K562 (cell line): Measurements from ENCODE around the gene FAM110D. TPM values are rescaled to one million over a fixed set of nuclear protein-coding genes. Genes with fewer than 3 reads are reported as not detected.
A peak's percentile ranks its signal among the peaks of the same experiment; 100 is the strongest.

Experiments
- ATAC-seq: fragments of 200-7000 bp; cut with Tn5 transposase; 3 replicates; pipeline ENCODE4 v1.9.1; 2020; ENCODE audit warnings: moderate library complexity
- BruUV-seq: library from RNA; stranded (reverse); fragments of 400-500 nt; replicated peaks from 2 replicates; lab custom pipeline; 2021; lab: Mats Ljungman, UMichigan
- CTCF ChIA-PET: fragments of 300-600 bp; formaldehyde crosslinking; extraction: SDS; loops from one replicate; lab custom pipeline; 2021; ENCODE audit warnings: low intra/inter-chr PET ratio; lab: Yijun Ruan, JAX
- POLR2A ChIA-PET: fragments of 300-600, 350-650 bp; sonication (Branson Sonifier 250); formaldehyde crosslinking; extraction: SDS; loops from one replicate; lab custom pipeline; 2021; ENCODE audit warnings: antibody characterized with exemption, inconsistent platforms; lab: Yijun Ruan, JAX
- DNase-seq, 4 experiments: peaks; one replicate each; pipeline versions ENCODE4 v3.0.0 to v3.0.0-alpha.2; 2011 to 2018; ENCODE audit warnings: low spot score in 3 of 4, mixed read lengths in 3 of 4; ENCODE audit errors: extremely low read depth in 1 of 4
- FAIRE-seq: peaks from 2 replicates; lab custom pipeline; 2011; peaks lifted over from hg19 to GRCh38; lab: Jason Lieb, UNC
- H2AFZ ChIP-seq: 2 replicates; pipeline ENCODE4 v1.6.0; 2011; ENCODE audit warnings: low read depth, low read length, control low read depth, inconsistent platforms
- H3K27ac ChIP-seq: fragments of 200-600 bp; 3 replicates; pipeline ENCODE4 v1.8.0; 2011; ENCODE audit warnings: low read depth, mild to moderate bottlenecking, control low read depth, inconsistent platforms, low read length, moderate library complexity, mixed read lengths; ENCODE audit errors: extremely low read depth
- H3K27me3 ChIP-seq, 2 experiments: fragments of 300-600 bp in 1 of 2; 2 replicates in 1 of 2; 3 replicates in 1 of 2; pipeline versions ENCODE4 v1.6.0 to v1.8.0; 2011; ENCODE audit warnings: inconsistent platforms in 2 of 2, low read length in 2 of 2, mild to moderate bottlenecking in 1 of 2, mixed read lengths in 1 of 2, moderate library complexity in 1 of 2; ENCODE audit not compliant: control insufficient read depth in 2 of 2, insufficient read depth in 2 of 2
- H3K36me3 ChIP-seq: fragments of 300-600 bp; 3 replicates; pipeline ENCODE4 v1.8.0; 2011; ENCODE audit warnings: mild to moderate bottlenecking, low read length, inconsistent platforms; ENCODE audit not compliant: control insufficient read depth, insufficient read depth
- H3K4me1 ChIP-seq, 2 experiments: fragments of 200-600 bp in 1 of 2; replicated peaks in 1 of 2; 2 replicates in 1 of 2; 3 replicates in 1 of 2; pipeline versions ENCODE4 v1.5.1 to v1.8.0; 2011; ENCODE audit warnings: inconsistent platforms in 2 of 2, low read length in 2 of 2, mild to moderate bottlenecking in 1 of 2, mixed read lengths in 1 of 2, moderate library complexity in 1 of 2; ENCODE audit not compliant: control insufficient read depth in 2 of 2, insufficient read depth in 2 of 2
- H3K4me2 ChIP-seq: 2 replicates; pipeline ENCODE4 v1.6.1; 2011; ENCODE audit warnings: low read length, control low read depth, inconsistent platforms, mixed read lengths; ENCODE audit not compliant: insufficient read depth
- H3K4me3 ChIP-seq: fragments of 200-600 bp; sonication (generic), shearing (Covaris generic); 2 replicates; pipeline ENCODE4 v1.5.1; 2016; ENCODE audit warnings: control low read depth, inconsistent platforms
- H3K79me2 ChIP-seq: fragments of 200-600 bp; 3 replicates; pipeline ENCODE4 v1.8.0; 2011; ENCODE audit warnings: low read length, inconsistent platforms; ENCODE audit not compliant: control insufficient read depth, insufficient read depth
- H3K9ac ChIP-seq, 2 experiments: 2 replicates each; pipeline versions ENCODE4 v1.6.0 to v1.6.1; 2011; ENCODE audit warnings: low read depth in 2 of 2, low read length in 2 of 2, control low read depth in 1 of 2, inconsistent platforms in 1 of 2, mild to moderate bottlenecking in 1 of 2, mixed read lengths in 1 of 2; ENCODE audit not compliant: insufficient read depth in 1 of 2
- H3K9me1 ChIP-seq: one replicate; pipeline ENCODE4 v1.6.0; 2011; ENCODE audit warnings: inconsistent platforms, mild to moderate bottlenecking, low read length, moderate library complexity; ENCODE audit not compliant: control insufficient read depth, insufficient read depth
- H3K9me3 ChIP-seq: replicated peaks from 2 replicates; pipeline ENCODE4 v1.5.1; 2011; ENCODE audit warnings: low read depth, low read length, inconsistent platforms; ENCODE audit not compliant: control insufficient read depth, insufficient read depth
- H4K20me1 ChIP-seq: replicated peaks from 2 replicates; pipeline ENCODE4 v1.6.1; 2011; ENCODE audit warnings: low read length, inconsistent platforms, mixed read lengths; ENCODE audit not compliant: control insufficient read depth, insufficient read depth
- CHD4 ChIP-seq: fragments of 200-600 bp; sonication (generic); IDR thresholded peaks from 3 replicates; pipeline ENCODE4 v1.6.1; 2012; ENCODE audit warnings: low read depth, mild to moderate bottlenecking, mixed read lengths, low read length, inconsistent platforms; ENCODE audit not compliant: insufficient read depth, insufficient replicate concordance, poor library complexity, severe bottlenecking
- NFE2L1 ChIP-seq: fragments of 450-650 bp; IDR thresholded peaks from 2 replicates; pipeline ENCODE4 v1.6.1; 2016; ENCODE audit warnings: missing genetic modification characterization, low read depth, mild to moderate bottlenecking, missing compliant biosample characterization, moderate library complexity, borderline replicate concordance
- WGBS: fragments of 100-300 bp; shearing (Covaris generic); methylation state at CpG from one replicate; pipeline ENCODE4 v1.1.6; 2016; ENCODE audit warnings: low coverage, mixed read lengths; ENCODE audit not compliant: insufficient coverage; ENCODE audit errors: missing lambda C conversion rate; 5-methylcytosine and 5-hydroxymethylcytosine counted together
- in situ Hi-C: fragments of 300-500 bp; cut with MboI; formaldehyde crosslinking; loops from 4 replicates; pipeline ENCODE4 v1.15.0; 2018; ENCODE audit warnings: inconsistent platforms, mixed read lengths
- intact Hi-C: fragments of 100-400 bp; cut with micrococcal nuclease; formaldehyde crosslinking; loops from 2 replicates; pipeline ENCODE4 v1.14.2; 2022
- polyA plus RNA-seq, 8 experiments: library from polyadenylated mRNA; depleted of rRNA in 4 of 8; stranded (reverse) in 5 of 8; unstranded in 3 of 8; fragments of >200 nt; fragmentation: Nextera tagmentation in 2 of 8; fragmentation: Illumina TruSeq in 1 of 8; extraction: Ambion mirVana in 2 of 8; extraction: Trizol in 1 of 8; gene quantifications; 2 replicates each; pipeline versions ENCODE4 v1.2.1 to v1.2.3, GENCODE V29; 2011 to 2014; ENCODE audit warnings: inconsistent platforms in 1 of 8, missing spikeins in 1 of 8
- total RNA-seq, 7 experiments: library from RNA; depleted of rRNA in 6 of 7; stranded (reverse); fragments of >200 nt in 6 of 7; fragmentation: Illumina TruSeq in 2 of 7; extraction: Trizol in 2 of 7; gene quantifications; 2 replicates each; pipeline versions ENCODE4 v1.2.1 to v1.2.3, GENCODE V29; 2011 to 2021; ENCODE audit warnings: low replicate concordance in 1 of 7
- TF ChIP-seq, protein P1 (sequence below): fragments of 450-650 bp; IDR thresholded peaks from 2 replicates; pipeline ENCODE4 v1.6.1; 2016; ENCODE audit warnings: low read depth
- TF ChIP-seq, protein P2 (sequence below): sonication (generic); formaldehyde crosslinking; IDR thresholded peaks from 2 replicates; pipeline ENCODE4 v1.8.1; 2023; ENCODE audit warnings: mild to moderate bottlenecking, missing genetic modification reagents

FAM110D gene
- total and polyA plus RNA-seq, 9 of the 15 experiments (the other 6 are each of a cell fraction or from before 2014, with no cell fraction given): 0.04 to 1.1 (median 0.33) TPM

DNA sequence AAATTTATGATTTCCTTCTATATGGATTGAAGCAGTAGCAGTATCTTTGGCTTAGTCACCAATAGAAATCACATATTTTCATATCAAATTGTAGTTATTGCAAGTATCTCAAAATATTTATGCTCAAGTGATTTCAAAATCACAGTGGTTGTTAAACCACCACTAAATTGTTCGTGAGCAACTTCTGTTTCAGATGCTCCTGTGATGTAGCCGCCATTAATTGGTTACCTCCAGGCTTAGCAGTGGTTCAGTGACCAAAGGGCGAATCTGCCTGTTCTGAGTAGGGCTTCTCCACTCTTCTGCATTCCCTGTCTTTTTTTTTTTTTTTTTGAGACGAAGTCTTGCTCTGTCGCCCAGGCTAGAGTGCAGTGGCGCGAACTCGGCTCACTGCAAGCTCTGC is 16.5 kb downstream of the FAM110D start:
- WGBS: 78% methylated on average over 3 of the region's 8 CpGs
- Histone ChIP-seq H3K9me1 (peaks cover 4% of the 10 kb centered on the region), H3K79me2 (peaks cover 14% of the 10 kb centered on the region), H3K27me3 (no peaks in the 10 kb centered on the region), H4K20me1 (no peaks in the 10 kb centered on the region), H3K4me1 (peaks cover 32 to 41% of the 10 kb centered on the region in 2 experiments), H2AFZ (no peak overlapping the region), H3K4me2 (no peak overlapping the region), H3K9me3 (no peaks in the 10 kb centered on the region), H3K9ac (no peak overlapping the region), H3K36me3 (peaks cover 17% of the 10 kb centered on the region; the same call in 1 of the 3 replicates), H3K4me3 (no peak overlapping the region), H3K27ac (no peak overlapping the region)
- ChIA-PET POLR2A (interaction anchor here (0.9 kb wide), 1 partner anchor 15 kb away, joined by 3 read pairs; no protein-coding TSS in a partner anchor), CTCF (no interaction called here)
- FAIRE-seq (no peak), ATAC-seq (no peak), DNase-seq (no peak)
- no TSS peak for BruUV-seq
- in situ Hi-C loops: no loop called here
- TF ChIP-seq, protein P1, sequence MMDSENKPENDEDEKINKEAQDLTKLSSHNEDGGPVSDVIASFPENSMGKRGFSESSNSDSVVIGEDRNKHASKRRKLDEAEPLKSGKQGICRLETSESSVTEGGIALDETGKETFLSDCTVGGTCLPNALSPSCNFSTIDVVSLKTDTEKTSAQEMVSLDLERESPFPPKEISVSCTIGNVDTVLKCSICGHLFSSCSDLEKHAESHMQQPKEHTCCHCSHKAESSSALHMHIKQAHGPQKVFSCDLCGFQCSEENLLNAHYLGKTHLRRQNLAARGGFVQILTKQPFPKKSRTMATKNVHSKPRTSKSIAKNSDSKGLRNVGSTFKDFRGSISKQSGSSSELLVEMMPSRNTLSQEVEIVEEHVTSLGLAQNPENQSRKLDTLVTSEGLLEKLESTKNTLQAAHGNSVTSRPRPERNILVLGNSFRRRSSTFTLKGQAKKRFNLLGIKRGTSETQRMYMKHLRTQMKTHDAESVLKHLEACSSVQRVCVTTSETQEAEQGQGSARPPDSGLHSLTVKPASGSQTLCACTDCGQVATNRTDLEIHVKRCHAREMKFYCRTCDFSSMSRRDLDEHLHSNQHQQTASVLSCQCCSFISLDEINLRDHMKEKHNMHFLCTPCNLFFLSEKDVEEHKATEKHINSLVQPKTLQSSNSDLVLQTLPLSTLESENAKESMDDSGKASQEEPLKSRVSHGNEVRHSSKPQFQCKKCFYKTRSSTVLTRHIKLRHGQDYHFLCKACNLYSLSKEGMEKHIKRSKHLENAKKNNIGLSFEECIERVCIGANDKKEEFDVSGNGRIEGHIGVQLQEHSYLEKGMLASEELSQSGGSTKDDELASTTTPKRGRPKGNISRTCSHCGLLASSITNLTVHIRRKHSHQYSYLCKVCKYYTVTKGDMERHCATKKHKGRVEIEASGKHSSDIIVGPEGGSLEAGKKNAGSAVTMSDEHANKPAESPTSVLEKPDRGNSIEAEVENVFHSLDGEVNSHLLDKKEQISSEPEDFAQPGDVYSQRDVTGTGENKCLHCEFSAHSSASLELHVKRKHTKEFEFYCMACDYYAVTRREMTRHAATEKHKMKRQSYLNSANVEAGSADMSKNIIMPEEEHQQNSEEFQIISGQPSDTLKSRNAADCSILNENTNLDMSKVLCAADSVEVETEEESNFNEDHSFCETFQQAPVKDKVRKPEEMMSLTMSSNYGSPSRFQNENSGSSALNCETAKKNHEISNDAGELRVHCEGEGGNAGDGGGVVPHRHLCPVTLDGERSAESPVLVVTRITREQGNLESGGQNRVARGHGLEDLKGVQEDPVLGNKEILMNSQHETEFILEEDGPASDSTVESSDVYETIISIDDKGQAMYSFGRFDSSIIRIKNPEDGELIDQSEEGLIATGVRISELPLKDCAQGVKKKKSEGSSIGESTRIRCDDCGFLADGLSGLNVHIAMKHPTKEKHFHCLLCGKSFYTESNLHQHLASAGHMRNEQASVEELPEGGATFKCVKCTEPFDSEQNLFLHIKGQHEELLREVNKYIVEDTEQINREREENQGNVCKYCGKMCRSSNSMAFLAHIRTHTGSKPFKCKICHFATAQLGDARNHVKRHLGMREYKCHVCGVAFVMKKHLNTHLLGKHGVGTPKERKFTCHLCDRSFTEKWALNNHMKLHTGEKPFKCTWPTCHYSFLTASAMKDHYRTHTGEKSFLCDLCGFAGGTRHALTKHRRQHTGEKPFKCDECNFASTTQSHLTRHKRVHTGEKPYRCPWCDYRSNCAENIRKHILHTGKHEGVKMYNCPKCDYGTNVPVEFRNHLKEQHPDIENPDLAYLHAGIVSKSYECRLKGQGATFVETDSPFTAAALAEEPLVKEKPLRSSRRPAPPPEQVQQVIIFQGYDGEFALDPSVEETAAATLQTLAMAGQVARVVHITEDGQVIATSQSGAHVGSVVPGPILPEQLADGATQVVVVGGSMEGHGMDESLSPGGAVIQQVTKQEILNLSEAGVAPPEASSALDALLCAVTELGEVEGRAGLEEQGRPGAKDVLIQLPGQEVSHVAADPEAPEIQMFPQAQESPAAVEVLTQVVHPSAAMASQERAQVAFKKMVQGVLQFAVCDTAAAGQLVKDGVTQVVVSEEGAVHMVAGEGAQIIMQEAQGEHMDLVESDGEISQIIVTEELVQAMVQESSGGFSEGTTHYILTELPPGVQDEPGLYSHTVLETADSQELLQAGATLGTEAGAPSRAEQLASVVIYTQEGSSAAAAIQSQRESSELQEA: no peak
- TF ChIP-seq NFE2L1 (tag) (no peak), CHD4 (no peak)
- TF ChIP-seq, protein P2, sequence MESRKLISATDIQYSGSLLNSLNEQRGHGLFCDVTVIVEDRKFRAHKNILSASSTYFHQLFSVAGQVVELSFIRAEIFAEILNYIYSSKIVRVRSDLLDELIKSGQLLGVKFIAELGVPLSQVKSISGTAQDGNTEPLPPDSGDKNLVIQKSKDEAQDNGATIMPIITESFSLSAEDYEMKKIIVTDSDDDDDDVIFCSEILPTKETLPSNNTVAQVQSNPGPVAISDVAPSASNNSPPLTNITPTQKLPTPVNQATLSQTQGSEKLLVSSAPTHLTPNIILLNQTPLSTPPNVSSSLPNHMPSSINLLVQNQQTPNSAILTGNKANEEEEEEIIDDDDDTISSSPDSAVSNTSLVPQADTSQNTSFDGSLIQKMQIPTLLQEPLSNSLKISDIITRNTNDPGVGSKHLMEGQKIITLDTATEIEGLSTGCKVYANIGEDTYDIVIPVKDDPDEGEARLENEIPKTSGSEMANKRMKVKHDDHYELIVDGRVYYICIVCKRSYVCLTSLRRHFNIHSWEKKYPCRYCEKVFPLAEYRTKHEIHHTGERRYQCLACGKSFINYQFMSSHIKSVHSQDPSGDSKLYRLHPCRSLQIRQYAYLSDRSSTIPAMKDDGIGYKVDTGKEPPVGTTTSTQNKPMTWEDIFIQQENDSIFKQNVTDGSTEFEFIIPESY (CRISPR knock-in tag): 0 out of 2 replicates have a peak, but pooled peaks have one; percentile 37
- intact Hi-C loops: loop anchor here (10.0 kb wide), 1 partner anchor 209 kb away; no protein-coding TSS in a partner anchor
